DOHH2 (cell line): ENCODE measurements around the gene OR2AG1.
"Not testable (repeated sequence)": the region's sequence is repeated elsewhere in the genome, so short reads cannot be mapped to it uniquely, and the experiment has no call there.

Experiments used
- H3F3A ChIP-seq: fragments of 200-600 bp; sonication (generic), shearing (Covaris generic); 2 replicates; pipeline ENCODE4 v1.6.0; 2016; ENCODE audit warnings: antibody characterized with exemption, mild to moderate bottlenecking; ENCODE audit not compliant: control insufficient read depth, insufficient read depth
- H3K27ac ChIP-seq: fragments of 200-600 bp; sonication (generic); 2 replicates; pipeline ENCODE4 v1.5.1; 2014; ENCODE audit warnings: low read depth, mild to moderate bottlenecking, low read length, moderate library complexity
- H3K27me3 ChIP-seq: fragments of 200-600 bp; sonication (generic); 2 replicates; pipeline ENCODE4 v1.6.1; 2014; ENCODE audit warnings: mild to moderate bottlenecking, low read length, mixed read lengths; ENCODE audit not compliant: control insufficient read depth
- H3K36me3 ChIP-seq: fragments of 200-600 bp; sonication (generic); 2 replicates; pipeline ENCODE4 v1.6.1; 2014; ENCODE audit warnings: mild to moderate bottlenecking, low read length, moderate library complexity, mixed read lengths; ENCODE audit not compliant: control insufficient read depth
- H3K4me1 ChIP-seq: fragments of 200-600 bp; sonication (generic); 2 replicates; pipeline ENCODE4 v1.6.1; 2014; ENCODE audit warnings: mild to moderate bottlenecking, low read length, mixed read lengths; ENCODE audit not compliant: control insufficient read depth
- H3K4me2 ChIP-seq: fragments of 200-600 bp; sonication (generic); 2 replicates; pipeline ENCODE4 v1.6.0; 2014; ENCODE audit warnings: mild to moderate bottlenecking, low read length, moderate library complexity
- H3K4me3 ChIP-seq: fragments of 200-600 bp; sonication (generic); 2 replicates; pipeline ENCODE4 v1.5.1; 2014; ENCODE audit warnings: mild to moderate bottlenecking, low read length, mixed read lengths
- H3K79me2 ChIP-seq: fragments of 200-600 bp; sonication (generic); 2 replicates; pipeline ENCODE4 v1.6.1; 2014; ENCODE audit warnings: mild to moderate bottlenecking, low read length, mixed read lengths; ENCODE audit not compliant: control insufficient read depth
- H3K9me2 ChIP-seq: fragments of 200-600 bp; sonication (generic); replicated peaks from 2 replicates; pipeline ENCODE4 v1.6.1; 2014; ENCODE audit warnings: mild to moderate bottlenecking, low read length, mixed read lengths; ENCODE audit not compliant: control insufficient read depth
- H3K9me3 ChIP-seq: fragments of 200-600 bp; sonication (generic); 2 replicates; pipeline ENCODE4 v1.6.1; 2014; ENCODE audit warnings: antibody characterized with exemption, low read length, mixed read lengths; ENCODE audit not compliant: control insufficient read depth, insufficient read depth
- H4K20me1 ChIP-seq: fragments of 200-600 bp; sonication (generic); 2 replicates; pipeline ENCODE4 v1.6.0; 2014; ENCODE audit warnings: low read depth, mild to moderate bottlenecking, antibody characterized with exemption, low read length, moderate library complexity; ENCODE audit not compliant: control insufficient read depth, insufficient read depth
- CTCF ChIP-seq: fragments of 200-600 bp; sonication (generic); IDR thresholded peaks from one replicate; pipeline ENCODE4 v1.5.1; 2014; ENCODE audit warnings: antibody characterized with exemption, mild to moderate bottlenecking, low read depth, low read length; ENCODE audit not compliant: poor library complexity, severe bottlenecking
- EZH2phosphoT487 ChIP-seq: fragments of 200-600 bp; sonication (generic); IDR thresholded peaks from 2 replicates; pipeline ENCODE4 v1.6.1; 2017; ENCODE audit warnings: borderline replicate concordance, mild to moderate bottlenecking, antibody characterized with exemption, low read length, moderate library complexity, mixed read lengths

Gene OR2AG1

GRCh38 chr11:6780829-6781228 is 2.0 kb upstream of the OR2AG1 start:
- TF ChIP-seq EZH2phosphoT487, result no peak
- no peak for TF ChIP-seq CTCF
- Histone ChIP-seq H4K20me1 (no peaks in the 10 kb centered on the region), H3K9me2 (no peaks in the 10 kb centered on the region), H3K27me3 (no peaks in the 10 kb centered on the region), H3K4me1 (no peaks in the 10 kb centered on the region), H3K4me2 (no peak overlapping the region), H3F3A (no peaks in the 10 kb centered on the region), H3K4me3 (no peak overlapping the region), H3K9me3 (no peaks in the 10 kb centered on the region), H3K79me2 (no peaks in the 10 kb centered on the region), H3K27ac (no peak overlapping the region), H3K36me3 (no peaks in the 10 kb centered on the region)

- H3K27me3 ChIP-seq, result no peaks in the 10 kb centered on the region; the same call in 1 of the 2 replicates
- no peaks in the 10 kb centered on the region for H4K20me1 ChIP-seq
- no peaks in the 10 kb centered on the region for H3F3A ChIP-seq
- no peaks in the 10 kb centered on the region for H3K36me3 ChIP-seq
- no peak overlapping the region for H3K4me2 ChIP-seq
- H3K79me2 ChIP-seq, result no peaks in the 10 kb centered on the region
- no peak overlapping the region for H3K27ac ChIP-seq
- TF ChIP-seq EZH2phosphoT487, result no peak
- TF ChIP-seq CTCF, result no peak
- H3K4me3 ChIP-seq, result no peak overlapping the region
- H3K9me3 ChIP-seq, result no peaks in the 10 kb centered on the region
- H3K9me2 ChIP-seq, result no peaks in the 10 kb centered on the region
- no peaks in the 10 kb centered on the region for H3K4me1 ChIP-seq
Measured at GRCh38 chr11:6790546-6790945, 7.7 kb downstream of the OR2AG1 start.

- H3K79me2 ChIP-seq, result no peaks in the 10 kb centered on the region
- H3K36me3 ChIP-seq, result no peaks in the 10 kb centered on the region
- H3F3A ChIP-seq, result no peaks in the 10 kb centered on the region
- H4K20me1 ChIP-seq, result no peaks in the 10 kb centered on the region
- H3K27me3 ChIP-seq, result no peaks in the 10 kb centered on the region; the same call in 1 of the 2 replicates
- H3K4me3 ChIP-seq, result no peak overlapping the region
- no peak overlapping the region for H3K27ac ChIP-seq
- no peak for TF ChIP-seq CTCF
- no peak for TF ChIP-seq EZH2phosphoT487
- H3K9me3 ChIP-seq, result no peaks in the 10 kb centered on the region
- no peaks in the 10 kb centered on the region for H3K4me1 ChIP-seq
- H3K4me2 ChIP-seq, result no peak overlapping the region
- no peaks in the 10 kb centered on the region for H3K9me2 ChIP-seq
Measured at GRCh38 chr11:6794639-6795038, 11.8 kb downstream of the OR2AG1 start.

- no peak within 1 kb of the TSS for H3K27ac ChIP-seq
- H3K4me3 ChIP-seq, result no peak within 1 kb of the TSS
- no peak within 1 kb of the TSS for H3K4me2 ChIP-seq
- H3K4me1 ChIP-seq, result no peaks in the 10 kb centered on the region
- TF ChIP-seq CTCF (no peak), EZH2phosphoT487 (no peak)
- no peaks in the 10 kb centered on the region for H3K9me2 ChIP-seq
- H3K9me3 ChIP-seq, result no peaks in the 10 kb centered on the region
- no peaks in the 10 kb centered on the region for H3K79me2 ChIP-seq
- H3K27me3 ChIP-seq, result no peaks in the 10 kb centered on the region
- no peaks in the 10 kb centered on the region for H4K20me1 ChIP-seq
- no peaks in the 10 kb centered on the region for H3F3A ChIP-seq
- no peaks in the 10 kb centered on the region for H3K36me3 ChIP-seq
Measured at GRCh38 chr11:6799402-6799801, 16.6 kb downstream of the OR2AG1 start, which contains the start of gene OR6A2. OR6A2 (minus strand) TSS chr11:6799689; CDS start chr11:6795708, 3,981 bp downstream.

GRCh38 chr11:6801075-6801474 is 18.3 kb downstream of the OR2AG1 start:
- H3K27me3 ChIP-seq, H3F3A ChIP-seq, H3K9me2 ChIP-seq, H3K27ac ChIP-seq, H3K9me3 ChIP-seq, H3K79me2 ChIP-seq, H3K4me3 ChIP-seq, H4K20me1 ChIP-seq, H3K36me3 ChIP-seq, H3K4me2 ChIP-seq, H3K4me1 ChIP-seq: not testable (repeated sequence)
